ENCODE data around the gene OSTC. TPM values are rescaled to one million over a fixed set of nuclear protein-coding genes. Genes with fewer than 3 reads are reported as not detected.
A peak's percentile ranks its signal among the peaks of the same experiment; 100 is the strongest.

Gene OSTC
- total RNA-seq, 2 donors from 2014 or later = 195 to 215 TPM

GRCh38 chr4:108651014-108651791 is 804 bp downstream of the OSTC start:
- Histone ChIP-seq H3K9me3 (ENCODE audit: control insufficient read depth, low read length) (no peaks in the 10 kb centered on the region), H3K4me1 (ENCODE audit: control insufficient read depth, insufficient read depth, low read length) (no peaks in the 10 kb centered on the region), H3K9ac (ENCODE audit: extremely low read depth, low read length, poor library complexity, severe bottlenecking) (peak overlapping the region; percentile 92), H3K4me3 (ENCODE audit: low read length) (peak overlapping the region; percentile 93), H3K27ac (ENCODE audit: low read depth, low read length) (no peak overlapping the region), H3K27me3 (ENCODE audit: control insufficient read depth, insufficient read depth, low read length, poor library complexity, severe bottlenecking) (no peaks in the 10 kb centered on the region), H3K36me3 (ENCODE audit: control insufficient read depth, insufficient read depth, low read length) (peaks cover 32% of the 10 kb centered on the region)
- H3K4me3 Mint-ChIP-seq = peak overlapping the region; percentile 97
- peaks cover 24% of the 10 kb centered on the region for H3K4me1 Mint-ChIP-seq
- no peak for TF ChIP-seq CTCF (conservative IDR thresholded peaks at IDR 0.05)
- peak overlapping the region; percentile 95 for H3K27ac Mint-ChIP-seq
- no peaks in the 10 kb centered on the region for H3K9me3 Mint-ChIP-seq
- DNase-seq = no peak
- peaks cover 12% of the 10 kb centered on the region for H3K36me3 Mint-ChIP-seq (ENCODE audit: low read depth)
- WGBS, 2 experiments (ENCODE audit: insufficient coverage in 1 of 2, insufficient read length in 1 of 2) = 3 to 6% methylated on average over 3 to 8 of the region's 9 CpGs
- no peaks in the 10 kb centered on the region for H3K27me3 Mint-ChIP-seq (ENCODE audit: insufficient read depth)

- no peak overlapping the region for H3K27ac ChIP-seq (ENCODE audit: low read depth, low read length)
- Mint-ChIP-seq H3K36me3 (ENCODE audit: low read depth) (peaks cover 78% of the 10 kb centered on the region), H3K9me3 (no peaks in the 10 kb centered on the region), H3K27me3 (ENCODE audit: insufficient read depth) (no peaks in the 10 kb centered on the region), H3K4me1 (no peaks in the 10 kb centered on the region), H3K27ac (peak overlapping the region; percentile 31), H3K4me3 (no peak overlapping the region)
- H3K9ac ChIP-seq (ENCODE audit: extremely low read depth, low read length, poor library complexity, severe bottlenecking) = no peak overlapping the region
- DNase-seq = no peak
- no peaks in the 10 kb centered on the region for H3K9me3 ChIP-seq (ENCODE audit: control insufficient read depth, low read length)
- 99 to 100% methylated on average over 1 to 3 of the region's 3 CpGs for WGBS, 2 experiments (ENCODE audit: insufficient coverage in 1 of 2, insufficient read length in 1 of 2)
- no peak for TF ChIP-seq CTCF (conservative IDR thresholded peaks at IDR 0.05)
- no peaks in the 10 kb centered on the region for H3K4me1 ChIP-seq (ENCODE audit: control insufficient read depth, insufficient read depth, low read length)
- H3K27me3 ChIP-seq (ENCODE audit: control insufficient read depth, insufficient read depth, low read length, poor library complexity, severe bottlenecking) = no peaks in the 10 kb centered on the region
- peaks cover 89% of the 10 kb centered on the region for H3K36me3 ChIP-seq (ENCODE audit: control insufficient read depth, insufficient read depth, low read length)
- H3K4me3 ChIP-seq (ENCODE audit: low read length) = no peak overlapping the region
Observed at GRCh38 chr4:108662629-108663028, 12.2 kb downstream of the OSTC start.

- H3K36me3 ChIP-seq (ENCODE audit: control insufficient read depth, insufficient read depth, low read length) = peaks cover 54% of the 10 kb centered on the region
- no peak overlapping the region for H3K9ac ChIP-seq (ENCODE audit: extremely low read depth, low read length, poor library complexity, severe bottlenecking)
- H3K36me3 Mint-ChIP-seq (ENCODE audit: low read depth) = peaks cover 42% of the 10 kb centered on the region
- H3K4me3 Mint-ChIP-seq = no peak overlapping the region
- no peak for DNase-seq
- H3K4me1 ChIP-seq (ENCODE audit: control insufficient read depth, insufficient read depth, low read length) = no peaks in the 10 kb centered on the region
- no peak overlapping the region for H3K4me3 ChIP-seq (ENCODE audit: low read length)
- no peaks in the 10 kb centered on the region for H3K9me3 Mint-ChIP-seq
- TF ChIP-seq CTCF (conservative IDR thresholded peaks at IDR 0.05) = no peak
- no peaks in the 10 kb centered on the region for H3K27me3 Mint-ChIP-seq (ENCODE audit: insufficient read depth)
- H3K27ac Mint-ChIP-seq = no peak overlapping the region
- H3K27ac ChIP-seq (ENCODE audit: low read depth, low read length) = no peak overlapping the region
- WGBS, 2 experiments (ENCODE audit: insufficient coverage in 1 of 2, insufficient read length in 1 of 2) = 0% methylated on average over 1 of the region's 4 CpGs; no CpG with 5 or more reads in 1 of the 2 experiments
- no peaks in the 10 kb centered on the region for H3K27me3 ChIP-seq (ENCODE audit: control insufficient read depth, insufficient read depth, low read length, poor library complexity, severe bottlenecking)
- H3K4me1 Mint-ChIP-seq = peaks cover 6% of the 10 kb centered on the region
- no peaks in the 10 kb centered on the region for H3K9me3 ChIP-seq (ENCODE audit: control insufficient read depth, low read length)
Observed at GRCh38 chr4:108674356-108674977, 24.1 kb downstream of the OSTC start.

All from endodermal cell (in vitro differentiated cells).